Endothelial cell of hepatic sinusoid (primary cell): ENCODE measurements around the gene ANO10.
"Not testable (repeated sequence)": the region's sequence is repeated elsewhere in the genome, so short reads cannot be mapped to it uniquely, and the experiment has no call there.

Source experiments
- in situ Hi-C: cut with HindIII; loops from 2 replicates; pipeline ENCODE4 v1.10.0; 2017; ENCODE audit warnings: low sequenced_read_pairs

Gene ANO10

GRCh38 chr3:43379343-43379742, 242.5 kb downstream of the ANO10 start:
- in situ Hi-C loops = no loop called here

DNA sequence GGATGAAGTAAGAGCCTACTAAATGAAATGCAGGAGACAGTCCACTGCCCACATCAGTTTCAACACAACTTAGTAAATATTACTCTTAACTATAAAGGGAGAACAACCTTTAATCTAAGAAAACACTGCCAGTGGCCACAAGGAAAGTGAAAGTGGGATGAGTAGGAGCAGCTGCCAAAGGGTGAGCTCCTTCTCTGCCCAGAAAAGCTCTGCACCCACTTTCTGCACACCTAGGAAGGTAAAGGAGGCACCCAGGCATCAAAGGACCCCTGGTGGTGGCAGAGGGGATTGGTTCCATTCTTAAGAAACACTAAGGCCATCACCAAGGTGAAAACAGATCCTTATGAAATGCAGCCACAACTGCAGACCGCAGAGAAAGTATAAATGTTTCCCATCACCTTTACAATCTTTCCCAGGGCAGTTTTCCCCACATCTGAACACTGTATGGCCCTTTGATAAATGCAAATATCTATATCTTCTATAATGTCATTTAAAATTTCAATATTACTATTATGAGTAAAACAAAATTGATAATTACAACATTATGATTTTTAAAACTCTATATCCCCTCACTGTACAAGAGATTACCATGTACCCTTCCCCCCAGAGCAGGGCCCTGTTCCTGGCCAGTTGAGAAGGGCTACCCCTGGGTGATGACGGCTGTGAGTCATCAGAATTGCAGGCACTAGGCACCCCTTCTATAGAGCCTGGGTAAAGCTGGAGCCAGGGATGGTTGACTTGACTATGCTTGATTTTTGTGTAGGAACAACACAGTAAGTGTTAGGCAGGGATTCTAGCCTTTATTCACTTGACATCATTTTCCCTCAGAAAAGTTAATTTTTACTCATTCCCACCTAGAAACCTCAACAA, 243.5 kb downstream of the ANO10 start:
- in situ Hi-C loops = no loop called here

GRCh38 chr3:43373560-43373928, 248.3 kb downstream of the ANO10 start:
- in situ Hi-C loops = no loop called here

GRCh38 chr3:43372809-43373559, 248.8 kb downstream of the ANO10 start:
- in situ Hi-C loops = no loop called here

DNA sequence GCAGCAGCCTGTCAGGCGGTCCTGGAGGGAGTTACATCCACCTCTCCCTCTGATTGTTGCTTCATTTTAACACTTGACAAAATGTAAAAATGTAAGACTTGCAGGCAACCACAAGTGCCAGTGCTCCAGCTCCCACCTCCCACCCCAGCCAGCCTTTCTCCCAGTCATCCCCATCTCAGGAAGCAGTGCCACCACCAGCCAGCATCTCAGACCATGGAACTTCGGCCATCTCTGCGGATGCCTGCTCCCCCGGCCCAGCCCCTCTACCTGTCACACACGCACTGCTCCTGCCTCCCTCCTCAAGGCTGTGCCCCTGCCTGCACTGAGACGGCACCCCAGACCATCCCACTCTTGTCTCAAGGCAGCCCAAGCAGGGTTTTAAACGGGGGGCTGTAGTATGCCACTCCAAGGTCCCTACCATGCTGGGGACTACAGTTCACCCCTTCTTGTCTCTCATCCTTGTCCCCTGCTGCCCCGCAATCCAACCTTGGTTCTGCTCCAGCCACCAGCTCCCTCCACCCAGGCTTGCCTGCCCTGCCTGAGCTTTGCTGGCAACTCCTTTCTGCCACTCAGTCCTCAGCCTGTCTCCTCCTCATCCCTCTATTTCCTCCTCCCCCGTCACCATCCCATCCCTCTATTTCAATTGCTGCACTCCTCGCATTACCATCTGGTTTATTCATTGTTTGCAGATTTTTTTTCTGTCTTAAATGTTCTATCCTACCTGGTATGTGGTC, 249.6 kb downstream of the ANO10 start:
- in situ Hi-C loops = no loop called here

DNA sequence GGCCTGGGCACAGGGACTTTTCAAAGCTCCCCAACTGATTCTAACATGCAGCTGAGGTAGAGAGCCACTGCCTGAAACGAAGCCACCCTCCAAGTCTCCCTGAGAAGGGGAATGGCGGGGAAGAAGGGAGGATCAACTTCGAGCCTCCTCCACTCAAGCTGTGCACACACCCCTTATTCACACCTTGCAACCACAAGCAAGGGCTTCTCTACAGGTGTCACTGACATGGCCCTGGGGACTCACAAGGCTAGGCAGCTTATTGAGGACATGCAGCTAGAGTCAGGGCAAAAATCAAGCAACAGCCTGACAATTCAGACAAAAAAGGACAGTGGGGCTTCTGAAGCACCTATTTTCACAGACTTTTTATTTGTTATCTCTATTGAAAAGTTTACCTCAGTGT, 250.3 kb downstream of the ANO10 start:
- in situ Hi-C loops = no loop called here

DNA sequence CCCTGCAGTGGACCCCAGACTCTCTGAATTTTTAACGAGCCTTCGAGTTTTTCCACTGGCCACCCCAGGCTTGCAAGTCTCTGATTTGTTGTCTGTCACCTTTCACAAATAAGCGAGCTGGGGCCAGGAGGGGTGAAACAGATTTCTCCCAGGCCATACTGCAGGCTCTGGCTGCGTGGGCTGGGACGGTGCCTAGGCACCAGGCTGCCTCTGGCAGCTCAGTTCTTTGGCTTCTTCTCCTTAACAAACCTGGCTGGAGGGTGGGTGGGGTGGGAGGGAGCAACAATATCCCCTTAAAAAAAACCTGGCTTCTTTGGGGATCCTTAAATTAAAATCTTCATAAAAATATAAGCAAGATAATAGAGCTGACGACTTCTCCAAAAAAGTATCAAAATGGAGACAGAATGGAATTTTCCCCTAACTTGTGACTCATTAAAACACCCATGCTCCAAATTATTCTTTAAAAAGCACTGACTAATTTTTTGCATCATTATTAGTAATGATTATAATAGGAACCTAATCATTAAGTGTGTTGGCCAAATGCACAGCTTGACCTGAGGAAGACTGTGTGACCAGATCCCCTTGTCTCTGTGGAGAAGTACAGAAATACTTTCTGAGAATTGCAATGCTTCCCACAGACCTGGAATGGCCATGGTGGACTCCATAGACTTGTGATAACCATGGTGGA, 251.4 kb downstream of the ANO10 start:
- in situ Hi-C loops = no loop called here

DNA sequence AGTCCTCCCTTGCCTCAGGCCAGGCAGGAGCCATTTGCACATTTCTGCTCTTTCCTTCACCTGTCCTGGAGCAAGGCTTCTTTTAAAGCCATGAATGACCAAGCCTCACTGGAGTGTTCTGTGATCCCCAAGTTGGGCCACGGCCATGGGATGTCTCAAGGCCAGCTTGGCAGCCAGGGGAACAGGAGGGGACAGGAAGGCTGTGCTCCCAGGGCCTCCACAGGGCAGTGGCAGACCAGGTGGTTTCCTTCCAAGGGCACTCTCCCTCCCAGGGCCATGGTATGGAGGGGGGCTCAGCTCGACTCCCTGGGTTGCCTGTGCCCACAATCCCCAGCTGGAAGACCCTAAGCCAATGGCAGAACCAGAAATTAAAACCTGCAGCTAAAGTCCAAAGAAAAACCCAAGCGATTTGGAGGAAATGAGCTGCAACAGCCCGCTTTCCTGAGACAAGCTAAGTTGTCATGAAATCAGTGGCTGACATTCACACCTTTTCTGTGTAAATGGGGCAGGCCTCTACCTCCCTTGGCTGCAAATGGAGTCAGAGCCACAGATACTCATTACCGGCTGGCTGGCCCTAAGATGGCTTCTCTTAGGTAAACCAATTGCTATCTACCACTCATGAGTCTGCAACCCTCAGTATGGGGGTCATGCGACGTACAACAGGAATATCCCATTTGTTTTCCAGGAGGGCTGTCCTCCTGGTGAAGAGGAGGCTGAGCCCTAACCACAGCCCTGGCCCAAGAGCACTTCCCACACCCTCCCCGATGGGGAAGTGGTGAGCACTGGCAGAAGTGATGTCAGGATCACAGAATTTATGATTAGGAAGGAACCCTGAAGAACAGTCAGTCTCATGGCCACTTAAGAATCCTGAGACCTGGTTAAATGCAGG, 252.2 kb downstream of the ANO10 start:
- in situ Hi-C loops = no loop called here

- in situ Hi-C loops = no loop called here
These were observed 254.9 kb downstream of the ANO10 start for GRCh38 chr3:43366885-43367284.

DNA sequence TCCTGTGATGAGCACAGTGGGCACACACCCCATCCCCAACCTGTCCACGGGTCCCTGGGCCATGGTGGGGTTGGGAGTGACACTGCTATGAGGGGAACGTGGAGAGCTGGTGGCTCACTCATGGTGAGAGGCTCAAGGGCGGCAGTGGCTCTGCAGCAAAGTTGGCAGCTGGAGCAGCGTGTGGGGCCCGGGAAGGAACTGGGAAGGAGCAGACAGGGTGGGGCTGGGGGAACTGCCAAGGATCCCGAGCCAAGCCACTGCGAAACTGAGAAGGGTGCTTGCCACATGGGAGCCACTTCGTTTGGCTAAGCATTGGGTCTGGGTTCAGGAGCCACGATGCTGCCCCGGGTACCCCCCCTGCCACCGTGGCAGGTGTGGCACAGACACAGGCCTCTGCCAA, 255.3 kb downstream of the ANO10 start:
- in situ Hi-C loops = no loop called here

GRCh38 chr3:43365601-43366305, 256.1 kb downstream of the ANO10 start:
- in situ Hi-C loops = no loop called here

DNA sequence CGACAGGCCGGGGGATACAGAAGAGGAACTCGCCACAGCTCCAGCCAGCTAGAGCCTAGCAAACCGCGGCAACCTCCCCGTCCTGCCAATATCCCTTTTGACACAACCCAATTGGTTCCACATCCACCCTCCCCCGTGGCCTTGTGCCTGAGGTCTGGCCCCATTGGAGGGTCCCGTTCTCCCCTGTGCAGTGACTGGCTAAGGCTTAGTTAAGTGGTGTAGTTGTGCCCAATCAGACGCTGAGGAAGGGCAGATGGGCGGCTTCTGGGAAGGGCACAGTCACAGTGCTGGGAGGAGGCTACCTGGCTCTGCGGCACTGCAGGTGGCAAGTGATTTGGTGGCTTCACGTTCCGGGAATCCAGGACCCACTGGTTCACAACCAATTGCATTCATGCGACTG, 256.9 kb downstream of the ANO10 start:
- in situ Hi-C loops = no loop called here

DNA sequence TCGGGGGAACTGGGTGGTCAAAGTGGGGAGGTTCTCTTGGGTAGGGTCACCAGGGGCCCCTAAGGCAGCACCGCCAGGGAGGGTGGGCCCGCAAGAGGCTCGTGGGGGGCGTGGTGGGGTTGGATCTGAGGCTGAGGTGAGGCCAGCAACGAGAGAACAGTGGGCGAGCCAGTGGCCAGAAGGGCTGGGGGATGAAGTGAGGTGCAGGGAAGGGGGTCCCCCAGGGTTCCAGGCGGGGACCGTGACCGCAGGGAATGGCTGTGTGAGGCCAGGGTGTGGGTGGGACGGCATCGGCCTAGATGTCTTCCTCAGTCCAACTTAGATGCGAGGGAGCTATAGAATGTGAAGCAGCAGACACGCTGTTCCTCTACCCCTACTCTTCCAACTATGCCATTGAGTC, 257.3 kb downstream of the ANO10 start:
- in situ Hi-C loops = no loop called here

- in situ Hi-C loops = no loop called here
These were observed 258.1 kb downstream of the ANO10 start for GRCh38 chr3:43363621-43364266.

- in situ Hi-C loops = no loop called here
These were observed 258.9 kb downstream of the ANO10 start for GRCh38 chr3:43362961-43363360.

- in situ Hi-C loops = no loop called here
These were observed 259.6 kb downstream of the ANO10 start for GRCh38 chr3:43362183-43362582.

DNA sequence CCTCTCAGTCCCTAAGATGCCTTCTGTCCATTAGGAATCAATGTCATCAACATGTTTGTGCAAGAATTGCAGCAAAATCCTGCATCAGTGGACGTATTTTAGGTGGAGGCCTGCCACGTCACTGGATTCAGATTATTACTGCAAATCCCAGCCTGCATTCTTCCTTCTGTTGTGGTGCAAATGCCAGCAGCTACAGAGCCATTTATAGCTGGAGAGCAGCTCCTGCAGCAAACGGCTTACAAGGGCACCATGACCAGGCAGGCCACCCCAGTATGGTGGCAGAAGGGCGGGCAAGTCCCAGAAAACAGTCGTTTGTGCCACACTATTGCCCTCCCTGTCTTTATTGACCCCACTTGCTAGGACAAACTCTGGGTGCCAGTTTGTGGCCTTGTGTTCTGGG, 260.7 kb downstream of the ANO10 start:
- in situ Hi-C loops = no loop called here

GRCh38 chr3:43356033-43356432, 265.8 kb downstream of the ANO10 start:
- in situ Hi-C loops = not testable (repeated sequence)
